RPMI8226 (cell line): Measurements from ENCODE around the gene JAKMIP2.
"Not testable (repeated sequence)": the region's sequence is repeated elsewhere in the genome, so short reads cannot be mapped to it uniquely, and the experiment has no call there.

Experiments used
- DNase-seq: peaks from one replicate; pipeline ENCODE4 v3.0.0-alpha.2; 2015

Gene JAKMIP2

GRCh38 chr5:147743678-147744374 is 38.7 kb downstream of the JAKMIP2 start:
- DNase-seq, result peak; percentile 83

GRCh38 chr5:147743012-147743411 is 39.5 kb downstream of the JAKMIP2 start:
- no peak for DNase-seq

DNA sequence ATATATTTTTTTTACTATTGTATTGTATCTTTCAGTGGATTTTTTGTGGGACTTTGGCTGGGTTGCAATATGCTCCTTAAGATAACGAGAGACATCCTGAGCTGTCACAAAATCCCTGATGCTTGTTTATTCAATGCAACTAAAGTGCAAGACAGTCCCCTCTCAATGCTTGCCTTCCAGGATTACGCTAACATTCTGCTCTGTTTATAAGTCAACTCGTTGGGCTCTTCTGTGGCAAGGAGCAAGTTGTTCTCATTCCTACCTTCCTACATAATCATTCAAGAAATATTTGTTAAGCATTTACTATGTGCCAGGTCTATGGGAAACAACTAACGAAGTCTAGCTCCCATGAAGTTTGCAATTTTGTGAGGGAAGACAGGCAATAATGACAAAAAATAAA is 40.4 kb downstream of the JAKMIP2 start:
- no peak for DNase-seq

- DNase-seq, result no peak
These were observed 41.7 kb downstream of the JAKMIP2 start for GRCh38 chr5:147740864-147741263.

GRCh38 chr5:147737921-147738320 is 44.6 kb downstream of the JAKMIP2 start:
- no peak for DNase-seq

DNA sequence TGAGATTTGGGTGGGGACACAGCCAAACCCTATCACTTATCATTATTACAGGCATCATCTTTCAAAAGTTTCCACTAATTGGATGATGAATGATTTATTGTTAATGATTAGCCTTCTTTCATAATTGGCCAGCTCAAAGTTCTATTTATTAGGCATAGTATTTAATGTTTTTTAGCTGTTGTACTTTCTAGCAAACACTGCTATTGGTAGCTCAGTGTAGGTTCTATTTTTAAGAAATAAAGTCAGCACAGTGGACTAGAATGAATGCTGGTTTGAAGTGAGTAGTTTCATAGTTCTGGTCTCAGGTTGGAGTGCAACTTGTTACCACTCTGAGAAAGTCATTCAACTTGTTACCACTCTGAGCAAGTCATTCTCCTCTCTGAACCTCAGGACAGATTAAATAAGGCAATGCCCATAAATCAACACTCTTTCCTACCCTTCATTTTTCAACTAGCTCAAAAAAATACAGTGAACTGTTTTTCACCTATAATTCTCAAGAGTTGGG is 46.9 kb downstream of the JAKMIP2 start:
- DNase-seq, result no peak

- DNase-seq, result peak; percentile 75
These were observed 47.6 kb downstream of the JAKMIP2 start for GRCh38 chr5:147734894-147735293.

GRCh38 chr5:147733075-147733474 is 49.5 kb downstream of the JAKMIP2 start:
- DNase-seq, result no peak

GRCh38 chr5:147732291-147732883 is 50.1 kb downstream of the JAKMIP2 start:
- DNase-seq, result no peak

GRCh38 chr5:147731431-147732290 is 50.9 kb downstream of the JAKMIP2 start:
- DNase-seq, result no peak

GRCh38 chr5:147727200-147727599 is 55.3 kb downstream of the JAKMIP2 start:
- DNase-seq, result no peak

- DNase-seq, result not testable (repeated sequence)
These were observed 61.2 kb downstream of the JAKMIP2 start for GRCh38 chr5:147721191-147721960.

DNA sequence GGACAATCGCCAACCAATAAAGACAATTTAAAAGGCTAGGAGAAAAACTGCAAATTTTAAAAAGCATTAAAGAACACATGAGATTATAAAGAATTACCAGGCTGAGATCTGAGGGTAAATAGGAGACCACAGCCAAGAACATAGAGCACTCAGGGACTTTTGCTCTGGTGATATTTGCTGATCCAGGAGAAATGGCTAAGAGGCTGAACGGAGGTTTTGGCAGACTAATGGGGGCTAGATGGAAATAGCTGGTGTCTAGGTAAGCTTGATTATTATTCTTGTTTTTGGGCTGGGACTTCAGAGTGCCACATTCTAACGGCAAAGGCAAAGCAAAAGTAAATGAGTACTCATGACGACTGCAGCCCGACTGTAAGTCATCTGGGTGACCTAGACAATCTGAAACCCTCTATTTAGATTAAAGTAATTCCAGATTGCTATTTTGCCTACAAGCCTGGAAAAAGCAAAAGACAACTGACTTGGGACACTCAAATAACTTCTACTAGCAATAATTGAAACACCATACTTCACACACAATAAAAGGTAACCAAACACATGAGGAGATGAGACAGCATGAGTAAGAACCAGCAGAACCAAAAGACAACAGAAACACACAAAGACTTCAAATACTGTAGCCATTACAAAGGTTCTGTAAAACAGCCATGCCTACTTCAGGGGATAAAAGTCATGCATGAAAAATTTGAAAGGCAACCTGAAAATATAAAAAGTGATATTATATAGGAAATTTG is 68.8 kb downstream of the JAKMIP2 start:
- DNase-seq, result peak; percentile 85

GRCh38 chr5:147712598-147712997 is 69.9 kb downstream of the JAKMIP2 start:
- peak; percentile 73 for DNase-seq

DNA sequence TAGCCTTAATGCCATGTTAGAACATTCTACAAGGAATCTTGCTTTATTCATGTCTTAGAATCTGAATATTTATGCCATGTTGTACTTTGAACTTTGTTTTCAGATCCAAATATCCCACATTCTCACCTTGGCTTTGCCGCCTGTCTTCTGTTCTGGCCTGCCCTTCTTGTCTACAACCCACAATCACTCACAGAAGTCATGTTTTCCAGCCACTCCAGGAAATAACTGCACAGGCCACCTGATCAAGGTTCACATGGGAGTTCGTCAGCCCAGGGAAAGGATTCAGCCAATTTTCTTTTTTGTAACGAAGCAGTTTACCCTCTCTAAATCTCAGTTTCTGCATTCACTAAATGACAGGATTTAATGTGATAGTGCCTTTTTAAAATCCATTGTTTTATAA is 70.5 kb downstream of the JAKMIP2 start:
- DNase-seq, result no peak

DNA sequence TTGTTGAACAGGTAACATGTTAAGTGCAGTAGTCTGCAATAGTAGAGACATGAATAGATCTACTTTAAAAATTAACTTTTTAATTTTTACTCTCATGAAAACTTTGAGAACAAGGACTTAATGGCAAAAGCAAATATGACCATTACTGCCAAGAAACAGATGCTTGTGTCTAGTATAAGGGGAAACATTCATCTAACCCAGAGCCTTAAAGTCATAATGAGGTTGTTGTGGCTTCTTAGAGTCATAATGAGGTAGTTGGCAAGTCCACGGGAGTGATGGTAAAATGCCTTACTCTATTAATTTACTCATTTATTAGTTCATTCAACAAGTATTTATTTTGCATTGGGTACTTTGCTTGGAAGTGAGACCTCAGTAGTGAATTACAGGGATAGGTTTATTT is 71.5 kb downstream of the JAKMIP2 start:
- no peak for DNase-seq

- DNase-seq, result no peak
These were observed 73.8 kb downstream of the JAKMIP2 start for GRCh38 chr5:147708708-147709107.

- DNase-seq, result no peak
These were observed 78.0 kb downstream of the JAKMIP2 start for GRCh38 chr5:147704544-147704943.

- DNase-seq, result no peak
These were observed 81.1 kb downstream of the JAKMIP2 start for GRCh38 chr5:147701468-147701867.

DNA sequence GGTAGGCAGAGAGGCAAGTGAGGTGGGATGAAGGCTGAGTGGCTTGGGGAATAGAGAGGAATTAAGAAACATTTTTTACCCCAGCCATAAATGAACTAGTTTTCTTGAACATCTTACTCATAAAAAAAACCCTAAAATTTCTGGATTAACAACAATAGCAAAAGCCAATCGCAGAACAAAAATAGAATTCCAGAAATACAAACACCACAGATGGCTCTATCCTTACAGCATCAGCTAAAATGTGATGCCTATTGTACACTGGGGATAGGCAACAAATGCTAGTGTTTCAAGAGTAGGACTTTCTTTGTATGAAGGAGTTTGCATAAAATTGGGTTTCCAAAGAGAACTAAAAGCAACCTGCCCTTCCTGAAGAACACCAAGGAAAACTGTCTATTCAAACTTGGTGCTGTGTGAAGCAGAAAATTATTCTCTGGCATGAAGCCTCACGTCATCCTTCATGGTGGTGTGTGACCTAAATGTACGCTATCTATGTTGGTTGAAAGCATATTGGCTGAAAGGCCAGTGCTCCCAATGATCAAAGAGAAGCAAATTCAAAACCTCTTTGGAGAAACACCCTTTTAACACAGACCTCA is 82.9 kb downstream of the JAKMIP2 start:
- no peak for DNase-seq

GRCh38 chr5:147697380-147697779 is 85.1 kb downstream of the JAKMIP2 start:
- no peak for DNase-seq

- DNase-seq, result no peak
These were observed 87.8 kb downstream of the JAKMIP2 start for GRCh38 chr5:147694772-147695171.
